ENCODE measurements around the gene ABCG1. TPM values are rescaled to one million over a fixed set of nuclear protein-coding genes. Genes with fewer than 3 reads are reported as not detected.

ABCG1 gene
- total and polyA plus RNA-seq, 4 donors = 1.6 to 9.7 (median 5.3) TPM

DNA sequence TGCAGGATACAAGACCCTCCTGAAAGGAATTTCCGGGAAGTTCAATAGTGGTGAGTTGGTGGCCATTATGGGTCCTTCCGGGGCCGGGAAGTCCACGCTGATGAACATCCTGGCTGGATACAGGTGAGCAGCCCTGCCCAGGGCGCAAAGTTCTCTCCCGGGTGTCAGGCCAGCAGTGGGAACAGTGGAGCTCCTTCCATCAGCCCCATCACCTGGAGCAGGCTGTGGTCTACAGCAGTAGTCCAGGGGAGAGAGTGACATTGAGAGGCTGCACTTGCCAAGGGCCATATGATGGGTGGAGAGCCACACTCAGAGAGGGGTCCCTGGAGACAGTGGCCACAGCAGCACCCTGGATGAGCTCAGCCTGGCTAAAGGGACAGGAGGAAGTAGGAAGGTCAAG, 52.1 kb downstream of the ABCG1 start:
- DNase-seq (ENCODE audit: low spot score) = no peak

DNA sequence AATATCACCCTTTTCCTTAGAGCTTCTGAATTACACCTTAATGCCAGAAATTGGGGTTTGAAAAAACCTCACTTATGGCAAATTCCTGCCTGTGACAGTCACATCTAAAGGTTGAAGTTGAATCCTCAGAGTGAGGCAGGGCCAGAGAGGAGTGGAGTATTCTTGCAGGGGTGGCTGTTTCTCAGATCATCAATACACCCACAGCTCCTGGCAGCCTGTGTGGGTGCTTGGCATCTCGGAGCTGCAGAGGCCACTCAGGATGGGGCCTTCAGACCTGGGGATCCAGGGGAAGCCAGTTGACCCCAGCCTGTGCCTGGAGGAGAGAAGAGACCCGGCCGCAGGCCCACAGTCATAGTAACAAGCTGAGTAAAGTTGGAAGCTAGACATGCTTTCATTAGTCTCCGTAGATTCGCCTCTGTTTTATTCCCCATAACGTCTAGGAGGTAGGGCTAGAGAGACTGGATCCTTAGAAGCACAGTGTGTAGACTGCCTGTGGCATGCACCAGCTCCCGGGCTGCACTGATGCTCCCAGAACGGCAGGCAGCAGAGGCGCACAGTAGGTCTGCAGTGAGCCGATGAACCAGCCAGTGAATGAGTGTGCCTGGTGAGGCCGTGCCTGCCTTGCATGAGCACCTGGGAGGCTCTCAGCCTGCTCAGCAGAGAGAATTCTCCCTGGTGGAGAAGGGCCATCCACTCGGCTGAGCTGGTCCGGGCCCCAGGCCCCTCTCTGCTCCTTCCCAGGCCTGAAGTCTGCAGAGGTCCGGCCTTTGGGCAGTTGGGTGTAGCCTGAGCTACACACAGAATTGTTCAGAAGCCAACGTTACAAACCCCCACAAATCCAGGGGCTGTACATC, 53.4 kb downstream of the ABCG1 start:
- H3K27me3 ChIP-seq (ENCODE audit: control insufficient read depth in 4 of 4, insufficient read depth in 4 of 4, low read length in 3 of 4) = no peaks in the 10 kb centered on the region
- no peaks in the 10 kb centered on the region for H3K4me1 ChIP-seq (ENCODE audit: control insufficient read depth in 4 of 4, insufficient read depth in 4 of 4, low read length in 3 of 4)
- WGBS = 92% methylated on average over 15 of the region's 15 CpGs
- TF ChIP-seq RXRA (IDR thresholded peaks at IDR 0.05) (no peak), YY1 (IDR thresholded peaks at IDR 0.05) (no peak), FOXA2 (IDR thresholded peaks at IDR 0.05) (no peak), NR2F2 (IDR thresholded peaks at IDR 0.05) (no peak)
- TF ChIP-seq, protein P1, sequence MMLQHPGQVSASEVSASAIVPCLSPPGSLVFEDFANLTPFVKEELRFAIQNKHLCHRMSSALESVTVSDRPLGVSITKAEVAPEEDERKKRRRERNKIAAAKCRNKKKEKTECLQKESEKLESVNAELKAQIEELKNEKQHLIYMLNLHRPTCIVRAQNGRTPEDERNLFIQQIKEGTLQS (IDR thresholded peaks at IDR 0.05) = no peak
- TF ChIP-seq, protein P2, sequence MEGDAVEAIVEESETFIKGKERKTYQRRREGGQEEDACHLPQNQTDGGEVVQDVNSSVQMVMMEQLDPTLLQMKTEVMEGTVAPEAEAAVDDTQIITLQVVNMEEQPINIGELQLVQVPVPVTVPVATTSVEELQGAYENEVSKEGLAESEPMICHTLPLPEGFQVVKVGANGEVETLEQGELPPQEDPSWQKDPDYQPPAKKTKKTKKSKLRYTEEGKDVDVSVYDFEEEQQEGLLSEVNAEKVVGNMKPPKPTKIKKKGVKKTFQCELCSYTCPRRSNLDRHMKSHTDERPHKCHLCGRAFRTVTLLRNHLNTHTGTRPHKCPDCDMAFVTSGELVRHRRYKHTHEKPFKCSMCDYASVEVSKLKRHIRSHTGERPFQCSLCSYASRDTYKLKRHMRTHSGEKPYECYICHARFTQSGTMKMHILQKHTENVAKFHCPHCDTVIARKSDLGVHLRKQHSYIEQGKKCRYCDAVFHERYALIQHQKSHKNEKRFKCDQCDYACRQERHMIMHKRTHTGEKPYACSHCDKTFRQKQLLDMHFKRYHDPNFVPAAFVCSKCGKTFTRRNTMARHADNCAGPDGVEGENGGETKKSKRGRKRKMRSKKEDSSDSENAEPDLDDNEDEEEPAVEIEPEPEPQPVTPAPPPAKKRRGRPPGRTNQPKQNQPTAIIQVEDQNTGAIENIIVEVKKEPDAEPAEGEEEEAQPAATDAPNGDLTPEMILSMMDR (IDR thresholded peaks at IDR 0.05; ENCODE audit: low read depth, low read length, missing input control) = no peak
- TF ChIP-seq, protein P3, sequence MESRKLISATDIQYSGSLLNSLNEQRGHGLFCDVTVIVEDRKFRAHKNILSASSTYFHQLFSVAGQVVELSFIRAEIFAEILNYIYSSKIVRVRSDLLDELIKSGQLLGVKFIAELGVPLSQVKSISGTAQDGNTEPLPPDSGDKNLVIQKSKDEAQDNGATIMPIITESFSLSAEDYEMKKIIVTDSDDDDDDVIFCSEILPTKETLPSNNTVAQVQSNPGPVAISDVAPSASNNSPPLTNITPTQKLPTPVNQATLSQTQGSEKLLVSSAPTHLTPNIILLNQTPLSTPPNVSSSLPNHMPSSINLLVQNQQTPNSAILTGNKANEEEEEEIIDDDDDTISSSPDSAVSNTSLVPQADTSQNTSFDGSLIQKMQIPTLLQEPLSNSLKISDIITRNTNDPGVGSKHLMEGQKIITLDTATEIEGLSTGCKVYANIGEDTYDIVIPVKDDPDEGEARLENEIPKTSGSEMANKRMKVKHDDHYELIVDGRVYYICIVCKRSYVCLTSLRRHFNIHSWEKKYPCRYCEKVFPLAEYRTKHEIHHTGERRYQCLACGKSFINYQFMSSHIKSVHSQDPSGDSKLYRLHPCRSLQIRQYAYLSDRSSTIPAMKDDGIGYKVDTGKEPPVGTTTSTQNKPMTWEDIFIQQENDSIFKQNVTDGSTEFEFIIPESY (IDR thresholded peaks at IDR 0.05) = no peak
- TF ChIP-seq, protein P4, sequence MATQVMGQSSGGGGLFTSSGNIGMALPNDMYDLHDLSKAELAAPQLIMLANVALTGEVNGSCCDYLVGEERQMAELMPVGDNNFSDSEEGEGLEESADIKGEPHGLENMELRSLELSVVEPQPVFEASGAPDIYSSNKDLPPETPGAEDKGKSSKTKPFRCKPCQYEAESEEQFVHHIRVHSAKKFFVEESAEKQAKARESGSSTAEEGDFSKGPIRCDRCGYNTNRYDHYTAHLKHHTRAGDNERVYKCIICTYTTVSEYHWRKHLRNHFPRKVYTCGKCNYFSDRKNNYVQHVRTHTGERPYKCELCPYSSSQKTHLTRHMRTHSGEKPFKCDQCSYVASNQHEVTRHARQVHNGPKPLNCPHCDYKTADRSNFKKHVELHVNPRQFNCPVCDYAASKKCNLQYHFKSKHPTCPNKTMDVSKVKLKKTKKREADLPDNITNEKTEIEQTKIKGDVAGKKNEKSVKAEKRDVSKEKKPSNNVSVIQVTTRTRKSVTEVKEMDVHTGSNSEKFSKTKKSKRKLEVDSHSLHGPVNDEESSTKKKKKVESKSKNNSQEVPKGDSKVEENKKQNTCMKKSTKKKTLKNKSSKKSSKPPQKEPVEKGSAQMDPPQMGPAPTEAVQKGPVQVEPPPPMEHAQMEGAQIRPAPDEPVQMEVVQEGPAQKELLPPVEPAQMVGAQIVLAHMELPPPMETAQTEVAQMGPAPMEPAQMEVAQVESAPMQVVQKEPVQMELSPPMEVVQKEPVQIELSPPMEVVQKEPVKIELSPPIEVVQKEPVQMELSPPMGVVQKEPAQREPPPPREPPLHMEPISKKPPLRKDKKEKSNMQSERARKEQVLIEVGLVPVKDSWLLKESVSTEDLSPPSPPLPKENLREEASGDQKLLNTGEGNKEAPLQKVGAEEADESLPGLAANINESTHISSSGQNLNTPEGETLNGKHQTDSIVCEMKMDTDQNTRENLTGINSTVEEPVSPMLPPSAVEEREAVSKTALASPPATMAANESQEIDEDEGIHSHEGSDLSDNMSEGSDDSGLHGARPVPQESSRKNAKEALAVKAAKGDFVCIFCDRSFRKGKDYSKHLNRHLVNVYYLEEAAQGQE (IDR thresholded peaks at IDR 0.05) = no peak
- TF ChIP-seq, protein P5, sequence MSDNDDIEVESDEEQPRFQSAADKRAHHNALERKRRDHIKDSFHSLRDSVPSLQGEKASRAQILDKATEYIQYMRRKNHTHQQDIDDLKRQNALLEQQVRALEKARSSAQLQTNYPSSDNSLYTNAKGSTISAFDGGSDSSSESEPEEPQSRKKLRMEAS (IDR thresholded peaks at IDR 0.05) = no peak

More for the DNA sequence above, 52.1 kb downstream of the ABCG1 start:
- no peak overlapping the region for H3K9ac ChIP-seq (ENCODE audit: low read depth in 1 of 2, low read length in 2 of 2)
- TF ChIP-seq, protein P1 (IDR thresholded peaks at IDR 0.05) = no peak
- TF ChIP-seq FOXA1 (IDR thresholded peaks at IDR 0.05) (no peak), TAF1 (conservative IDR thresholded peaks at IDR 0.05) (no peak)
- TF ChIP-seq, protein P4 (IDR thresholded peaks at IDR 0.05) = no peak
- TF ChIP-seq, protein P2 (IDR thresholded peaks at IDR 0.05; ENCODE audit: low read depth, low read length, missing input control) = no peak
- H3K27me3 ChIP-seq (ENCODE audit: control insufficient read depth in 4 of 4, insufficient read depth in 4 of 4, low read length in 3 of 4) = no peaks in the 10 kb centered on the region
- H3K27ac ChIP-seq (ENCODE audit: low read depth in 1 of 2, low read length in 2 of 2) = no peak overlapping the region
- WGBS = 95% methylated on average over 6 of the region's 6 CpGs
- no peaks in the 10 kb centered on the region for H3K9me3 ChIP-seq (ENCODE audit: control insufficient read depth in 4 of 4, low read length in 3 of 4)
- H3K4me1 ChIP-seq (ENCODE audit: control insufficient read depth in 4 of 4, insufficient read depth in 4 of 4, low read length in 3 of 4) = no peaks in the 10 kb centered on the region
- H3K36me3 ChIP-seq (ENCODE audit: control insufficient read depth in 4 of 4, insufficient read depth in 3 of 4, low read depth in 1 of 4, low read length in 3 of 4) = peaks cover 0 to 3% (median 0%) of the 10 kb centered on the region in 4 donors
- H3K4me3 ChIP-seq (ENCODE audit: low read depth in 1 of 3, low read length in 3 of 3) = no peak overlapping the region

More for the DNA sequence above, 53.4 kb downstream of the ABCG1 start:
- Histone ChIP-seq H3K36me3 (ENCODE audit: control insufficient read depth in 4 of 4, insufficient read depth in 3 of 4, low read depth in 1 of 4, low read length in 3 of 4) (peaks cover 0 to 3% (median 0%) of the 10 kb centered on the region in 4 donors), H3K9ac (ENCODE audit: low read depth in 1 of 2, low read length in 2 of 2) (no peak overlapping the region), H3K4me3 (ENCODE audit: low read depth in 1 of 3, low read length in 3 of 3) (no peak overlapping the region), H3K9me3 (ENCODE audit: control insufficient read depth in 4 of 4, low read length in 3 of 4) (no peaks in the 10 kb centered on the region), H3K27ac (ENCODE audit: low read depth in 1 of 2, low read length in 2 of 2) (no peak overlapping the region)
- no peak for DNase-seq (ENCODE audit: low spot score)

All from liver (tissue), 9 donors.